Suprapubic skin (tissue), 4 donors: ENCODE results near the gene TMEM89. TPM values are rescaled to one million over a fixed set of nuclear protein-coding genes. Genes with fewer than 3 reads are reported as not detected.
A peak's percentile ranks its signal among the peaks of the same experiment; 100 is the strongest.

Experiments
- DNase-seq, 2 donors: peaks; one replicate each; pipeline ENCODE4 v3.0.0-alpha.2; 2019; ENCODE audit warnings: low spot score in 2 of 2
- H3K27ac ChIP-seq: fragments of 200-600 bp; sonication (generic); one replicate; pipeline ENCODE4 v1.5.1; 2019
- H3K27me3 ChIP-seq: fragments of 200-600 bp; sonication (generic); one replicate; pipeline ENCODE4 v1.5.1; 2019
- H3K36me3 ChIP-seq: fragments of 200-600 bp; sonication (generic); one replicate; pipeline ENCODE4 v1.5.1; 2019
- H3K4me1 ChIP-seq: fragments of 200-600 bp; sonication (generic); one replicate; pipeline ENCODE4 v1.5.1; 2019
- H3K4me3 ChIP-seq: fragments of 200-600 bp; sonication (generic); one replicate; pipeline ENCODE4 v1.5.1; 2019; ENCODE audit warnings: mild to moderate bottlenecking
- H3K9me3 ChIP-seq: fragments of 200-600 bp; sonication (generic); one replicate; pipeline ENCODE4 v1.5.1; 2019
- CTCF ChIP-seq, 2 donors: fragments of 200-600 bp in 1 of 2; fragments of 450-650 bp in 1 of 2; sonication (generic) in 1 of 2; IDR thresholded peaks; one replicate each; pipeline ENCODE4 v1.5.1; 2016 to 2019; ENCODE audit warnings: antibody characterized with exemption in 2 of 2, mild to moderate bottlenecking in 1 of 2, moderate library complexity in 1 of 2
- EP300 ChIP-seq: sonication (generic); formaldehyde crosslinking; IDR thresholded peaks from one replicate; pipeline ENCODE4 v1.6.1; 2017; ENCODE audit warnings: antibody characterized with exemption
- POLR2A ChIP-seq, 2 donors: fragments of 450-650 bp; IDR thresholded peaks; one replicate each; pipeline ENCODE4 v1.6.1; 2017; ENCODE audit warnings: antibody characterized with exemption in 2 of 2, mild to moderate bottlenecking in 2 of 2, moderate library complexity in 2 of 2
- POLR2AphosphoS5 ChIP-seq, 3 donors: sonication (generic); formaldehyde crosslinking; IDR thresholded peaks; one replicate each; pipeline ENCODE4 v1.6.1; 2017; ENCODE audit warnings: antibody characterized with exemption in 3 of 3
- WGBS: methylation state at CpG from one replicate; pipeline ENCODE4 v1.1.5; 2018; 5-methylcytosine and 5-hydroxymethylcytosine counted together
- total RNA-seq, 4 donors: library from RNA; depleted of rRNA; stranded (reverse); fragments of >200 nt; gene quantifications; one replicate each; pipeline ENCODE4 v1.1.0, GENCODE V29; 2016

Gene TMEM89
- total RNA-seq, 4 donors from 2014 or later: not detected

DNA sequence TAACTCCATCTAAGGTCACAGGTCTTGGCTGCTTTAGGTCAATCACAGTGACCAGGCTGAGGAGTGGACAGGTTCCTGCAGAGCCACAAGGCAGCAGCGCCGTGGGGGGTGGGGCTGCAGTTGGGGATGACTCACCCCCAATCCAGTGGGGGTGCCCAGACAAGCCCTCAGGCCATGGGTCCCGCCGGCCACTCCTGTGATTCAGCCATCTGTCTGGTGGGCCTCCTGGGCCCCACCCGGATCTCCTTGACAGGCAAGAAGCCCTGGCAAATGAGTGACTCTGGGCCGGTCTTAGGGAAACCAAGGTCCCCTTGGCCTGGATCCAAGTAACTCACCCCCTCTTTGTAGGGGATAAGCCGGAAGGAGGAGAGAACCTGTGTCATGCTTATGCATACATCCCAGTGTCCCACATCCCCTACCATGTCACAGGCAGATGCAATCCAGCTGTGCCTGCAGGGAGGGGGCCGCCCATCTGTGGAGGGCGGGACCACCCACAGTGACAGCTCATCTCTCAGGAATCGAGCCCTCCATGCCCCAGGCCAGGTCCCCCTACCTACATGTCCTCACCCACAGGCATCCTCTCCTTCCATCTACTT, 25.9 kb downstream of the TMEM89 start:
- no peak for DNase-seq
- H3K27ac ChIP-seq: peak overlapping the region; percentile 90
- H3K27me3 ChIP-seq: no peaks in the 10 kb centered on the region
- no peaks in the 10 kb centered on the region for H3K9me3 ChIP-seq
- peak overlapping the region; percentile 55 for H3K4me3 ChIP-seq
- peaks cover 27% of the 10 kb centered on the region for H3K36me3 ChIP-seq
- no peak for TF ChIP-seq POLR2A (IDR thresholded peaks at IDR 0.05)
- TF ChIP-seq CTCF (IDR thresholded peaks at IDR 0.05): no peak
- peak in 1 of 3 donors; percentile 10 for TF ChIP-seq POLR2AphosphoS5 (IDR thresholded peaks at IDR 0.05)
- H3K4me1 ChIP-seq: peaks cover 85% of the 10 kb centered on the region
- 20% methylated on average over 8 of the region's 10 CpGs for WGBS

DNA sequence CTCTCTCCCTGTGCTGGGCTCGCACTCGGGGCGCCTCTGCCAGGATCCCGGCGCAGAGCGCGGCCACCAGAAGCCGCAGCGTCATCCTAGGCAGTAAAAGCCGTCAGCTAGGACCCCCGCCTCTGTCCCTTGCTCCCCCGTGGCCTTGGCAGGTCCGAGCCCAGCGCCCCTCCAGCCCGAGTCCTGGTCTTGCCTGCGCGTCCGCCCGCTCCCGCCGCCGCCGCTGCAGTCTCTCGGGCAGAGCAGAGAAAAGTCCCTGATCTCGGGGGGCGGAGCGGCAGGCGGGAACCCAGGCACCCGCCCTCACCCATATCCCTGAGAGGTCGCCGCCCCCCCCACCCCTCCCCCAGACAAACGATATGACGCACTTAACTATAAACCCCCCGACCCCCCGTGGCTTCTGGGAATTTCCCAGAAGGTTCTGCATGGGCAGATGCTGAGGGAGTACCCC, 26.5 kb downstream of the TMEM89 start, which contains the start of gene COL7A1:
TSS of gene COL7A1 (minus strand) at position 255 of the 451 bp plus-strand sequence. CDS start at position 85, 170 bp downstream.
- Histone ChIP-seq H3K36me3 (peaks cover 27% of the 10 kb centered on the region), H3K4me3 (peak within 1 kb of the TSS; percentile 55), H3K9me3 (no peaks in the 10 kb centered on the region), H3K4me1 (peaks cover 80% of the 10 kb centered on the region), H3K27me3 (no peaks in the 10 kb centered on the region), H3K27ac (peak within 1 kb of the TSS; percentile 90)
- 0% methylated on average over 21 of the region's 35 CpGs for WGBS
- TF ChIP-seq POLR2AphosphoS5 (IDR thresholded peaks at IDR 0.05) (no peak), CTCF (IDR thresholded peaks at IDR 0.05) (no peak), EP300 (no peak), POLR2A (IDR thresholded peaks at IDR 0.05) (no peak)
- no peak for DNase-seq

DNA sequence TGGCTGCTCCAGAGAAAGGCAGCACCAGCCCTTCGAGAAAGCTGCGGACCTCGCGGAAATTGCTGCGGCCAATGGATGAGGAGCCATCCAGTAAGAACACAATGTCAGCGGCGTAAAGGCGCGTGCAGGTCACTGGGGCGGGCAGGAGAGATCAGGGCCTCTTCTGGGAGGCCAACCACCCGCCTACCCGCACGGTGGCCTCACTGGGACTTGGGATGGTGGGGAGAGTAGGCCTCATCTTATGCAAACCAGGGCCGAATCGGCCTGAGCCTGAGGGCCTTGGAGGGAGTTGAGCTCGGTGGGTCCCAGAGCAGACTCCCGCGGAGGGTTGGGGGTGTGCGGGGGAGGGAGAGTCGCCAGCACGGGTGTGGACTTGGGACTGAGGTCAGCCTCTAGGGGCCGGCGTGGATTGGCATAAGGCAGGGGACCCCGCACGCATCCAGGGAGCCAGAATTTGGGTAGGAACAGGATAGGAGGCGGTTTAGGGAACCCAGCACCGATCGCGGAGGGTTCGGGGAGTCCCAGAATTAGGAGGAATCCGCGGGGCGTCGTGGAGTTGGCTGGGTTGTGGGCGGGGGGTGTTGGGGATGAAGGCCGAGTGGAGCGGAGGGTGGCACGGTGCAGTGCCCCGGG, 27.0 kb downstream of the TMEM89 start:
- WGBS: 31% methylated on average over 34 of the region's 39 CpGs
- peaks cover 74% of the 10 kb centered on the region for H3K4me1 ChIP-seq
- H3K4me3 ChIP-seq: peak overlapping the region; percentile 55
- peaks cover 23% of the 10 kb centered on the region for H3K36me3 ChIP-seq
- H3K9me3 ChIP-seq: no peaks in the 10 kb centered on the region
- no peaks in the 10 kb centered on the region for H3K27me3 ChIP-seq
- DNase-seq: no peak
- no peak for TF ChIP-seq POLR2A (IDR thresholded peaks at IDR 0.05)
- TF ChIP-seq CTCF (IDR thresholded peaks at IDR 0.05): no peak
- no peak for TF ChIP-seq EP300
- TF ChIP-seq POLR2AphosphoS5 (IDR thresholded peaks at IDR 0.05): no peak
- peak overlapping the region; percentile 79 for H3K27ac ChIP-seq

DNA sequence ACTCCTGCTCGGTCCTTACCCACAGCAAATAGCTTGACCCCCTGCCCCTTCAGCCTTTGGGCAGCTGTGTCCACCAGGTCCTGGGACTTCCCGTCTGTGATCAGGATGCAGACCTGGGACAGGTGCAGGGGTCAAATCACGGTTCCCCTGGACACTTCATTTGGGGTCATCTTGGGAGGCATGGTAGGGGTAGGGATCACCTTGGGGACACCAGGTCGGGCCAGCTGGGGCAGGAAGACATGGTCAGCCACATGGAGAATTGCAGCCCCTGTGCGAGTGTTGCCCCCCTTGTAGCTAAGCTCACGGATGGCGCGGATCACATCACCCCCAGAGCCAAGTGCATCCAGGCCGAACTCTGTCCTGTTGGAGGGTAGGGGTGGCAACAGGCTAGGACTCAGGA, 28.2 kb downstream of the TMEM89 start:
- H3K4me1 ChIP-seq: peaks cover 62% of the 10 kb centered on the region
- no peaks in the 10 kb centered on the region for H3K9me3 ChIP-seq
- H3K4me3 ChIP-seq: peak overlapping the region; percentile 55
- H3K27ac ChIP-seq: no peak overlapping the region
- DNase-seq: no peak
- no peaks in the 10 kb centered on the region for H3K27me3 ChIP-seq
- peaks cover 26% of the 10 kb centered on the region for H3K36me3 ChIP-seq
- TF ChIP-seq CTCF (IDR thresholded peaks at IDR 0.05) (no peak), POLR2A (IDR thresholded peaks at IDR 0.05) (no peak), EP300 (no peak), POLR2AphosphoS5 (IDR thresholded peaks at IDR 0.05) (no peak)
- 66% methylated on average over 6 of the region's 9 CpGs for WGBS

GRCh38 chr3:48592519-48593087, 29.0 kb downstream of the TMEM89 start:
- no peaks in the 10 kb centered on the region for H3K9me3 ChIP-seq
- no peak for DNase-seq
- peaks cover 32% of the 10 kb centered on the region for H3K36me3 ChIP-seq
- peaks cover 55% of the 10 kb centered on the region for H3K4me1 ChIP-seq
- TF ChIP-seq EP300: no peak
- no peak for TF ChIP-seq CTCF (IDR thresholded peaks at IDR 0.05)
- TF ChIP-seq POLR2AphosphoS5 (IDR thresholded peaks at IDR 0.05): no peak
- TF ChIP-seq POLR2A (IDR thresholded peaks at IDR 0.05): no peak
- no peak overlapping the region for H3K27ac ChIP-seq
- no peaks in the 10 kb centered on the region for H3K27me3 ChIP-seq
- WGBS: 78% methylated on average over 11 of the region's 21 CpGs
- no peak overlapping the region for H3K4me3 ChIP-seq
